ENCODE measurements around the gene NAP1L1. TPM values are rescaled to one million over a fixed set of nuclear protein-coding genes. Genes with fewer than 3 reads are reported as not detected.

NAP1L1 gene
- total RNA-seq, 2 experiments from 2014 or later, result 534 to 576 TPM

GRCh38 chr12:76103958-76104357, 19.5 kb upstream of the NAP1L1 start:
- POLR2A ChIA-PET, result no interaction called here
- Mint-ChIP-seq H3K27me3 (peaks cover 3% of the 10 kb centered on the region), H3K27ac (no peak overlapping the region), H3K4me3 (no peak overlapping the region), H3K4me1 (no peaks in the 10 kb centered on the region), H3K36me3 (no peaks in the 10 kb centered on the region), H3K9me3 (no peaks in the 10 kb centered on the region)
- no peak for DNase-seq
- no peak for ATAC-seq (ENCODE audit: low read depth)

- Mint-ChIP-seq H3K9me3 (no peaks in the 10 kb centered on the region), H3K4me1 (no peaks in the 10 kb centered on the region), H3K27me3 (peaks cover 3% of the 10 kb centered on the region), H3K36me3 (no peaks in the 10 kb centered on the region), H3K4me3 (no peak overlapping the region), H3K27ac (no peak overlapping the region)
- ATAC-seq (ENCODE audit: low read depth) (no peak), DNase-seq (no peak)
- POLR2A ChIA-PET, result no interaction called here
These were observed 17.4 kb upstream of the NAP1L1 start for GRCh38 chr12:76101739-76102385.

GRCh38 chr12:76096079-76096646, 11.7 kb upstream of the NAP1L1 start:
- no peaks in the 10 kb centered on the region for H3K9me3 Mint-ChIP-seq
- DNase-seq (no peak), ATAC-seq (ENCODE audit: low read depth) (no peak)
- H3K27me3 Mint-ChIP-seq, result peaks cover 5% of the 10 kb centered on the region
- POLR2A ChIA-PET, result interaction anchor here (0.7 to 0.8 kb wide), 2 partner anchors 39 to 151 kb away, joined by 3 to 5 read pairs; no protein-coding TSS in a partner anchor
- H3K36me3 Mint-ChIP-seq, result no peaks in the 10 kb centered on the region
- H3K27ac Mint-ChIP-seq, result no peak overlapping the region
- H3K4me3 Mint-ChIP-seq, result no peak overlapping the region
- no peaks in the 10 kb centered on the region for H3K4me1 Mint-ChIP-seq

DNA sequence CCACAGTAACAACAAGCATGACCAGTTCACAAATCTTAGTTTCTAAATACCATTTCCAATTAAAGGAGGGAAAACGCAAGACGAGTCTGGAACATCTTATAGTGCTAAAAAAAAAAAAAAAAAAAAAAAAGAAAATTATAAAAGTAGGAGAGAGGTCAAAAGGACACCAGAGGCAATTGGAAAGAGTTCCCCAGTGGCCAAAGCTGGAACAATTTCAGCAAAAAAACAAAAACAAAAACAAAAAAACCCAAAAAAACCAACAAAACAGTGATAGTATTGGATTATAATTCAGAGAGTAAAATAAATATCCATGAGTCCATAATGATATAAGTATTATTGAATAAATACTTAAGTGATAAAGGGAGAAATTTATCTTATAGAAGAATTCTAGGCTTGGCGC, 10.3 kb upstream of the NAP1L1 start:
- H3K27ac Mint-ChIP-seq, result no peak overlapping the region
- POLR2A ChIA-PET, result no interaction called here
- H3K36me3 Mint-ChIP-seq, result no peaks in the 10 kb centered on the region

GRCh38 chr12:76091246-76091754, 6.8 kb upstream of the NAP1L1 start:
- peaks cover 2% of the 10 kb centered on the region for H3K27me3 Mint-ChIP-seq
- no peaks in the 10 kb centered on the region for H3K9me3 Mint-ChIP-seq
- DNase-seq (no peak), ATAC-seq (ENCODE audit: low read depth) (no peak)
- POLR2A ChIA-PET, result no interaction called here
- peaks cover 4% of the 10 kb centered on the region for H3K4me1 Mint-ChIP-seq
- no peak overlapping the region for H3K27ac Mint-ChIP-seq
- H3K36me3 Mint-ChIP-seq, result no peaks in the 10 kb centered on the region
- no peak overlapping the region for H3K4me3 Mint-ChIP-seq

More for the DNA sequence above, 10.3 kb upstream of the NAP1L1 start:
- Mint-ChIP-seq H3K4me1 (no peaks in the 10 kb centered on the region), H3K27me3 (peaks cover 2% of the 10 kb centered on the region), H3K4me3 (no peak overlapping the region), H3K9me3 (no peaks in the 10 kb centered on the region)
- no peak for ATAC-seq (ENCODE audit: low read depth)
- DNase-seq, result no peak

DNA sequence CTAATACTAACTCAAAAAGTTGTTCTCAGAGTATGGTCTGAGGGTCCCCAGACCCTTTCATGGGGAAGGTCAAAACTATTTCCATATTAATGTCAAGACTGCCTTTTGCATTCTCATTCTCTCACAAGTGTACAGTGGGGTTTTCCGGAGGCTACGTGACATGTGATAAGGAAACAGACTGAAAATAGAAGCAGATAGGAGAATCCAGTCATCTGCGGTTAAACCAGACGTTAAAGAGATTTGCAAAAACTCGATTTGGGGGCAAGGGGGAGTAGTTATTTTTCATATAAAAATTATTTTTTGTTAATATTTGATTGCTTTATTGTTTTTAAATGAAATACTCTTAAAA, 1.0 kb upstream of the NAP1L1 start:
- peaks cover 5% of the 10 kb centered on the region for H3K36me3 Mint-ChIP-seq
- POLR2A ChIA-PET, result interaction anchor here (2.6 kb wide), 1 partner anchor 262 kb away, joined by 13 read pairs; the partner anchor contains the start of gene BBS10
- peak overlapping the region; percentile 99 for H3K27ac Mint-ChIP-seq
- H3K27me3 Mint-ChIP-seq, result no peaks in the 10 kb centered on the region
- peaks cover 28% of the 10 kb centered on the region for H3K4me1 Mint-ChIP-seq
- ATAC-seq (ENCODE audit: low read depth) (no peak), DNase-seq (no peak)
- H3K9me3 Mint-ChIP-seq, result no peaks in the 10 kb centered on the region
- peak overlapping the region; percentile 99 for H3K4me3 Mint-ChIP-seq

DNA sequence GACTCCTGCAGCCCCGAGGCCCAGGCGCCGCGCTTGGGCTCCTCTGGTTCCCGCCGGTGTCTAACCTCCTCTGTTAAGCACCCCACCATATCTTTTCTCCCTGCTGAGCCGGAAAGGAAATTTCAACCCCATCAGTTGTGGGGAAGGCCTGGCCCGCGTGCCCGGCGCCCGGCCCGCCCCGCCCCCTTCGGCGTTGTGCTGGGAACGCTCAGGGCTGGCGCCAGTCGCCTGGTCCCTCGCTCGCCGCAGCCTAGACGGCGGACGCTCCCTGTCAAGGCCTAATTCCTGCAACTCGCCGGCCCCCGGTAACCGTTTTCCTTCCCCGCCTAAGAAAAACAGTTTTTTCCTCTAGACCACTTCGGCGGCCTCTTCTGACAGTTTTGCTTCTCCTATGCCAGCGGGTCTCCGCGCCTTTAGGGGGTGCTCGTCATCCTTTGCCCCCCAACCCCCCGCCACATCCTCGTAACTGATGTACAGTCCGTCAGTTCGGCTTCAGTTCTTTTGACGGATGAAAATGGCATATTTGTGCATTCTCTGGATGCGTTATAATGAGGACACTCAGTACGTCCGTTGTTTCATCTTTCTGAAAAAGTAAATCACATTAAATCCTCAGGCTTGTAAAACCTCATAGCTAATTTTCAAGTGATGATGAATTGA, 506 bp upstream of the NAP1L1 start:
- peak overlapping the region; percentile 99 for H3K27ac Mint-ChIP-seq
- H3K9me3 Mint-ChIP-seq, result no peaks in the 10 kb centered on the region
- peaks cover 8% of the 10 kb centered on the region for H3K36me3 Mint-ChIP-seq
- no peaks in the 10 kb centered on the region for H3K27me3 Mint-ChIP-seq
- POLR2A ChIA-PET, result interaction anchor here (0.6 to 2.6 kb wide), 7 partner anchors 10 to 474 kb away, joined by 3 to 13 read pairs (median 4); partner anchors contain the start of gene BBS10
- peaks cover 30% of the 10 kb centered on the region for H3K4me1 Mint-ChIP-seq
- H3K4me3 Mint-ChIP-seq, result peak overlapping the region; percentile 99
- no peak for DNase-seq
- peak; percentile 57 for ATAC-seq (ENCODE audit: low read depth)

GRCh38 chr12:76083246-76083903, 1.1 kb downstream of the NAP1L1 start:
- POLR2A ChIA-PET, result interaction anchor here (0.6 to 2.6 kb wide), 11 partner anchors 8 to 687 kb away, joined by 3 to 13 read pairs (median 4); partner anchors contain the start of gene BBS10
- no peak for ATAC-seq (ENCODE audit: low read depth)
- Mint-ChIP-seq H3K4me3 (peak overlapping the region; percentile 99), H3K27ac (peak overlapping the region; percentile 91), H3K4me1 (peaks cover 42% of the 10 kb centered on the region), H3K27me3 (no peaks in the 10 kb centered on the region), H3K9me3 (no peaks in the 10 kb centered on the region), H3K36me3 (peaks cover 21% of the 10 kb centered on the region)
- DNase-seq, result no peak

GRCh38 chr12:76081909-76082308, 2.6 kb downstream of the NAP1L1 start:
- Mint-ChIP-seq H3K36me3 (peaks cover 23% of the 10 kb centered on the region), H3K27ac (no peak overlapping the region), H3K4me3 (peak overlapping the region; percentile 33), H3K9me3 (no peaks in the 10 kb centered on the region), H3K27me3 (no peaks in the 10 kb centered on the region), H3K4me1 (peaks cover 49% of the 10 kb centered on the region)
- POLR2A ChIA-PET, result interaction anchor here (0.6 kb wide), 2 partner anchors 10 to 554 kb away, joined by 4 read pairs; no protein-coding TSS in a partner anchor
- DNase-seq, result no peak
- ATAC-seq (ENCODE audit: low read depth), result no peak

GRCh38 chr12:76080729-76081415, 3.6 kb downstream of the NAP1L1 start:
- POLR2A ChIA-PET, result interaction anchor here (0.6 kb wide), 1 partner anchor 415 kb away, joined by 3 read pairs; no protein-coding TSS in a partner anchor
- no peak overlapping the region for H3K4me3 Mint-ChIP-seq
- H3K27ac Mint-ChIP-seq, result no peak overlapping the region
- H3K27me3 Mint-ChIP-seq, result no peaks in the 10 kb centered on the region
- no peak for DNase-seq
- H3K9me3 Mint-ChIP-seq, result no peaks in the 10 kb centered on the region
- ATAC-seq (ENCODE audit: low read depth), result no peak
- peaks cover 46% of the 10 kb centered on the region for H3K4me1 Mint-ChIP-seq
- peaks cover 27% of the 10 kb centered on the region for H3K36me3 Mint-ChIP-seq

- peaks cover 44% of the 10 kb centered on the region for H3K4me1 Mint-ChIP-seq
- DNase-seq, result no peak
- no peak overlapping the region for H3K4me3 Mint-ChIP-seq
- no peaks in the 10 kb centered on the region for H3K27me3 Mint-ChIP-seq
- no peaks in the 10 kb centered on the region for H3K9me3 Mint-ChIP-seq
- POLR2A ChIA-PET, result no interaction called here
- peaks cover 27% of the 10 kb centered on the region for H3K36me3 Mint-ChIP-seq
- no peak overlapping the region for H3K27ac Mint-ChIP-seq
- ATAC-seq (ENCODE audit: low read depth), result no peak
These were observed 4.3 kb downstream of the NAP1L1 start for GRCh38 chr12:76080017-76080728.

DNA sequence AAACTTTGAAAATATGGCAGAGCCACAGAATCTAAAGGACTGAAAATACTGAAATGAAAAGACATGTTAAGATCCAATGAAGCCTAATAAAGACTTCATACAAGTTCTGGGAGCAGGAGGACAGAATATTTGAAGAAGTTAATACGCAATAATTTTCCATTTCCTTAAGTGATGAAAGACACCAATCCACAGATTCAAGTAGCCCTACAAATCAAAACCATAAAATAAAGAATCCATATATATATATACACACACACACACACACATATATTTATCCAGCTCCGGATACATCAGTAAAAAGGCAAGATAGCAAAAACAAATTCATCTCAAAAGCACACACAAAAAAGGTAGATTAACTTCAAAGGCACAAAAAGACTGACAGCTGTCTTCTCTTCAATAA, 5.7 kb downstream of the NAP1L1 start:
- Mint-ChIP-seq H3K9me3 (no peaks in the 10 kb centered on the region), H3K27ac (no peak overlapping the region), H3K4me3 (no peak overlapping the region), H3K4me1 (peaks cover 50% of the 10 kb centered on the region), H3K27me3 (no peaks in the 10 kb centered on the region), H3K36me3 (peaks cover 28% of the 10 kb centered on the region)
- ATAC-seq (ENCODE audit: low read depth) (no peak), DNase-seq (no peak)
- POLR2A ChIA-PET, result interaction anchor here (0.9 kb wide), 1 partner anchor 27 kb away, joined by 3 read pairs; no protein-coding TSS in a partner anchor
